ENCODE data around the gene C17orf67. TPM values are rescaled to one million over a fixed set of nuclear protein-coding genes. Genes with fewer than 3 reads are reported as not detected.

Gene C17orf67
- polyA plus RNA-seq, 1 donor (not counting 4 experiments of a cell fraction or from before 2014, with no cell fraction given), result 0.46 TPM

DNA sequence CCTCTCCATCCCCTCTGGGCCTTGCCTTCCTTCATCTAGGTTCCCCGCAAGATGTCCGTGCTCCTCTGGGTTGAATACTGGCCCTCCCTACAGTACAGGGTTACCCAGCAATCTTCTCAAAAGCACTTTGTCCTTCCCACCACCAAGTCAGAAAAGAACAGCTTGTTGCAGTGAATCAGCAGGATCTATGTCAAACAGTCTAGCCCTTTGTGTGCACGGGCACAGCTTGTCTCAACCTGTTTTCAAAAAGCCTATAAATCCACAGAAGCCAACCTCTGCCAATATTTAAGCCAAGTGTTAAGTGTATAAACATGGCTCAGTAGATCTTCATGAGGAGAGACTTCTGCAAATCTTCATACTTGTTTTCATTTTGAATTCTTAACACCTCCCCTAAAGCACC is 25.2 kb downstream of the C17orf67 start:
- Histone ChIP-seq H3K27ac (ENCODE audit: control insufficient read depth, insufficient read depth, low read length) (peak overlapping the region; percentile 56), H3K9ac (ENCODE audit: control insufficient read depth, extremely low read depth, insufficient read depth, low read length) (peak overlapping the region; percentile 35), H4K20me1 (ENCODE audit: control insufficient read depth, extremely low read depth, insufficient read depth, low read length) (no peaks in the 10 kb centered on the region)

GRCh38 chr17:56807723-56808122 is 26.0 kb downstream of the C17orf67 start:
- Histone ChIP-seq H3K9ac (ENCODE audit: control insufficient read depth, extremely low read depth, insufficient read depth, low read length) (no peak overlapping the region), H3K27ac (ENCODE audit: control insufficient read depth, insufficient read depth, low read length) (peak overlapping the region; percentile 56), H3K9me3 (ENCODE audit: control insufficient read depth, low read depth, low read length) (no peaks in the 10 kb centered on the region), H2AFZ (ENCODE audit: control insufficient read depth, low read length) (no peak overlapping the region), H3K9me1 (ENCODE audit: control insufficient read depth, extremely low read depth, insufficient read depth, low read length) (no peaks in the 10 kb centered on the region), H3K79me2 (ENCODE audit: control insufficient read depth, insufficient read depth, low read length) (no peaks in the 10 kb centered on the region), H4K20me1 (ENCODE audit: control insufficient read depth, extremely low read depth, insufficient read depth, low read length) (no peaks in the 10 kb centered on the region), H3K4me1 (ENCODE audit: control insufficient read depth, extremely low read depth, insufficient read depth, low read length) (peaks cover 15% of the 10 kb centered on the region), H3K4me2 (ENCODE audit: control insufficient read depth, extremely low read depth, insufficient read depth, low read depth, low read length) (no peak overlapping the region), H3K4me3 (ENCODE audit: control insufficient read depth in 2 of 3, extremely low read depth in 1 of 3, insufficient read depth in 2 of 3, low read depth in 1 of 3, low read length in 3 of 3) (no peak overlapping the region), H3K27me3 (ENCODE audit: control insufficient read depth, extremely low read depth, insufficient read depth, low read length) (no peaks in the 10 kb centered on the region), H3K36me3 (ENCODE audit: control insufficient read depth in 2 of 2, extremely low read depth in 1 of 2, insufficient read depth in 2 of 2, low read length in 2 of 2) (no peaks in the 10 kb centered on the region)
- DNase-seq (ENCODE audit: low read depth, low spot score) (no peak), FAIRE-seq (no peak)
- no peak for TF ChIP-seq EZH2 (IDR thresholded peaks at IDR 0.05; ENCODE audit: low read length)
- TF ChIP-seq CTCF (optimal IDR thresholded peaks at IDR 0.05 in 1 of 3, IDR thresholded peaks at IDR 0.05 in 1 of 3, conservative IDR thresholded peaks at IDR 0.05 in 1 of 3; ENCODE audit: extremely low read depth in 1 of 3, insufficient read depth in 2 of 3, low read length in 3 of 3), result no peak
- dilution Hi-C loops (cut with MboI; ENCODE audit: extremely low pct_ligation_motif_present, low sequenced_read_pairs), result no loop called here

More for the DNA sequence above, 25.2 kb downstream of the C17orf67 start:
- H3K4me1 ChIP-seq (ENCODE audit: control insufficient read depth, extremely low read depth, insufficient read depth, low read length), result peaks cover 15% of the 10 kb centered on the region
- peak overlapping the region; percentile 61 for H3K4me2 ChIP-seq (ENCODE audit: control insufficient read depth, extremely low read depth, insufficient read depth, low read depth, low read length)
- no peaks in the 10 kb centered on the region for H3K9me3 ChIP-seq (ENCODE audit: control insufficient read depth, low read depth, low read length)
- H3K79me2 ChIP-seq (ENCODE audit: control insufficient read depth, insufficient read depth, low read length), result no peaks in the 10 kb centered on the region
- peak overlapping the region in 1 of 3 experiments; percentile 1 for H3K4me3 ChIP-seq (ENCODE audit: control insufficient read depth in 2 of 3, extremely low read depth in 1 of 3, insufficient read depth in 2 of 3, low read depth in 1 of 3, low read length in 3 of 3)
- peak; percentile 97 for FAIRE-seq
- no peaks in the 10 kb centered on the region for H3K36me3 ChIP-seq (ENCODE audit: control insufficient read depth in 2 of 2, extremely low read depth in 1 of 2, insufficient read depth in 2 of 2, low read length in 2 of 2)
- DNase-seq (ENCODE audit: low read depth, low spot score), result peak; percentile 66
- H3K9me1 ChIP-seq (ENCODE audit: control insufficient read depth, extremely low read depth, insufficient read depth, low read length), result no peaks in the 10 kb centered on the region
- dilution Hi-C loops (cut with MboI; ENCODE audit: extremely low pct_ligation_motif_present, low sequenced_read_pairs), result no loop called here
- H2AFZ ChIP-seq (ENCODE audit: control insufficient read depth, low read length), result peak overlapping the region; percentile 87
- no peaks in the 10 kb centered on the region for H3K27me3 ChIP-seq (ENCODE audit: control insufficient read depth, extremely low read depth, insufficient read depth, low read length)
- no peak for TF ChIP-seq CTCF (optimal IDR thresholded peaks at IDR 0.05 in 1 of 3, IDR thresholded peaks at IDR 0.05 in 1 of 3, conservative IDR thresholded peaks at IDR 0.05 in 1 of 3; ENCODE audit: extremely low read depth in 1 of 3, insufficient read depth in 2 of 3, low read length in 3 of 3)
- no peak for TF ChIP-seq EZH2 (IDR thresholded peaks at IDR 0.05; ENCODE audit: low read length)

Data from keratinocyte (primary cell).